ENCODE data around the gene RPN2. TPM values are rescaled to one million over a fixed set of nuclear protein-coding genes. Genes with fewer than 3 reads are reported as not detected.

Gene RPN2
- total and polyA plus RNA-seq, 9 of the 15 experiments (the other 6 are each of a cell fraction or from before 2014, with no cell fraction given): 168 to 548 (median 325) TPM

DNA sequence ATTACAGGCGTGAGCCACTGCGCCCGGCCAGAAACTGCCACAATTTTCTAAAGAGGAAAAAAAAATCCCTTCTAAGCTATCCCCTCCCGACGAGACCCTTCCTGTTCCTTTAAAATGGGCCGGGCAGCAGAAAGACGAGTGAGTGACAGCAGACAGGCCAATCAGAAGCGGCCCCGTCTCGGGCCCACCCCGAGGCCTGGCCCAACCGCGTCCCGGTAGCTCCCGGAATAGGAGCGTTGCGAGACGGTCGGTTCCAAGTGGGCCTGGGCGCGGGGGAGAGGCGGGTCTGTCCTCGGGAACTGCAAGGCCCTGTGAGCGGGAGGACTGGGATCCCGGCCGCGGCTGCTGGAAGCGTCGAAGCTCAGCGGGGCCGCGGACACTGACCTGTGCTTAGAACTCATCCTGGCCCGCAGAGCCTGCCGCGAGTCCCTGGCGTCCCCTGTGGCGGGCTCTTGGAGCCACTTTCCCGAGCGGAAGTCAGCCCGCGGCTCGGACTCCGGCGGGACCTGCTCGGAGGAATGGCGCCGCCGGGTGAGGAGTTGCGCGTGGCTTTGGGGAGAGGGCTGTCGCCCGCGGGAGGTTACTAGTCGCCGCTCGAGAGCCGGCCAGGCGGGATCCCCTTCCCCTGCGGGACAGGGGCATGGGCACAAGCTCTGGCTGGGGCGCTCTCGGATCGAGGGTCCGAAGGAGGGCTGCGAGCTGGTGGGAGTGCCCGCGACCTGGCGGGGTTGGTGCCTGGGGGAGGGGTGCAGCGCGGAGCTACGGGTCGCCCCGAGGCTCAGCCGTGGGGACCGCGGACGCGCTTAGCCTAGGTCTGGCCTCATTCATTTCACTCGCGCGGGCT, at the start of gene RPN2, which contains the start of gene MROH8 (continued):
- TF ChIP-seq ZBTB40 (IDR thresholded peaks at IDR 0.05): peak; percentile 87
- no peak for TF ChIP-seq ZBTB40 (CRISPR knock-in tag; IDR thresholded peaks at IDR 0.05)
- no peak for TF ChIP-seq PTTG1 (tag; IDR thresholded peaks at IDR 0.05; ENCODE audit: low read depth)
- no peak for TF ChIP-seq ZNF318 (IDR thresholded peaks at IDR 0.05; ENCODE audit: borderline replicate concordance in 1 of 2, low read depth in 1 of 2)
- TF ChIP-seq DDX20 (tag; IDR thresholded peaks at IDR 0.05; ENCODE audit: low read depth): no peak
- TF ChIP-seq, protein P1, sequence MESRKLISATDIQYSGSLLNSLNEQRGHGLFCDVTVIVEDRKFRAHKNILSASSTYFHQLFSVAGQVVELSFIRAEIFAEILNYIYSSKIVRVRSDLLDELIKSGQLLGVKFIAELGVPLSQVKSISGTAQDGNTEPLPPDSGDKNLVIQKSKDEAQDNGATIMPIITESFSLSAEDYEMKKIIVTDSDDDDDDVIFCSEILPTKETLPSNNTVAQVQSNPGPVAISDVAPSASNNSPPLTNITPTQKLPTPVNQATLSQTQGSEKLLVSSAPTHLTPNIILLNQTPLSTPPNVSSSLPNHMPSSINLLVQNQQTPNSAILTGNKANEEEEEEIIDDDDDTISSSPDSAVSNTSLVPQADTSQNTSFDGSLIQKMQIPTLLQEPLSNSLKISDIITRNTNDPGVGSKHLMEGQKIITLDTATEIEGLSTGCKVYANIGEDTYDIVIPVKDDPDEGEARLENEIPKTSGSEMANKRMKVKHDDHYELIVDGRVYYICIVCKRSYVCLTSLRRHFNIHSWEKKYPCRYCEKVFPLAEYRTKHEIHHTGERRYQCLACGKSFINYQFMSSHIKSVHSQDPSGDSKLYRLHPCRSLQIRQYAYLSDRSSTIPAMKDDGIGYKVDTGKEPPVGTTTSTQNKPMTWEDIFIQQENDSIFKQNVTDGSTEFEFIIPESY (CRISPR knock-in tag; IDR thresholded peaks at IDR 0.05): 0 out of 2 replicates have a peak, but pooled peaks have one; percentile 10
